Psoas muscle (tissue), 8 donors: ENCODE data around the gene GCK. TPM values are rescaled to one million over a fixed set of nuclear protein-coding genes. Genes with fewer than 3 reads are reported as not detected.

Experiments used
- ATAC-seq, 4 donors: fragments of 200-7000 bp; cut with Tn5 transposase; one replicate each; pipeline ENCODE4 v1.9.1; 2020; ENCODE audit warnings: moderate library complexity in 3 of 4, mild to moderate bottlenecking in 2 of 4
- DNase-seq, 2 donors: peaks; one replicate each; pipeline ENCODE4 v3.0.0-alpha.2; 2020
- H3K27ac ChIP-seq: fragments of 200-600 bp; one replicate; pipeline ENCODE4 v1.8.0; 2022
- H3K27me3 ChIP-seq, 3 donors: fragments of 200-600 bp in 1 of 3; one replicate each; pipeline versions ENCODE4 v1.6.1 to v1.8.0; 2013 to 2022; ENCODE audit warnings: low read length in 2 of 3, mild to moderate bottlenecking in 2 of 3, moderate library complexity in 1 of 3; ENCODE audit not compliant: insufficient read depth in 3 of 3
- H3K36me3 ChIP-seq, 2 donors: fragments of 200-600 bp in 1 of 2; one replicate each; pipeline versions ENCODE4 v1.6.1 to v1.8.0; 2013 to 2022; ENCODE audit warnings: low read depth in 1 of 2, mild to moderate bottlenecking in 1 of 2, moderate library complexity in 1 of 2; ENCODE audit not compliant: insufficient read depth in 1 of 2
- H3K4me1 ChIP-seq: fragments of 200-600 bp; one replicate; pipeline ENCODE4 v1.8.0; 2022
- H3K4me3 ChIP-seq: fragments of 200-600 bp; one replicate; pipeline ENCODE4 v1.8.0; 2022; ENCODE audit warnings: mild to moderate bottlenecking
- H3K9me3 ChIP-seq: fragments of 200-600 bp; one replicate; pipeline ENCODE4 v1.8.0; 2022
- CTCF ChIP-seq: fragments of 200-600 bp; IDR thresholded peaks from one replicate; pipeline ENCODE4 v1.8.0; 2022; ENCODE audit warnings: antibody characterized with exemption
- WGBS, 3 donors: extraction: QIAGEN DNeasy Blood & Tissue Kit; methylation state at CpG; one replicate each; pipeline versions ENCODE4 v1.1.6 to v1.1.7; 2013; 5-methylcytosine and 5-hydroxymethylcytosine counted together
- intact Hi-C, 2 donors: fragments of 100-400 bp; cut with DNase I; formaldehyde crosslinking; loops; one replicate each; pipeline versions ENCODE4 v1.11.0 to v1.14.2; 2022
- polyA plus RNA-seq, 3 donors: library from polyadenylated mRNA; stranded (reverse); fragments of 200-250 nt; gene quantifications; one replicate each; pipeline ENCODE4 v1.2.3, GENCODE V29; 2013
- total RNA-seq, 4 donors: library from RNA; stranded (reverse); fragmentation: NEBNext Ultra II Directional in 2 of 4; extraction: Animal tissue kit (Norgen Biotek cat#: 25700) in 2 of 4; gene quantifications; one replicate each; pipeline versions ENCODE4 v1.2.1 to v1.2.4, GENCODE V29; 2021 to 2023
- donor health status: healthy with polysubstance abuse.
- donor health status: DM: no; HTN: no; CAD: no; lungs with moderate emphysema.
- donor health status: Bipolar disorder and iron deficiency.
- donor health status: healthy.
- donor health status: DM: yes; HTN: yes; CAD: no.
- donor health status: DM: no; HTN: no; CAD: no.
- donor health status: DM: no; HTN: no; CAD: no.
- donor health status: DM: yes; HTN: yes; CAD: no.

GCK gene
- total and polyA plus RNA-seq, 7 donors: 0.07 to 0.11 (median 0.08) TPM; not detected in 4

- intact Hi-C loops: loop anchor here (5.0 kb wide), 2 partner anchors 33 to 38 kb away; partner anchors contain the start of gene POLM (in 1 of the 2)
- Histone ChIP-seq H3K27ac (no peak overlapping the region), H3K9me3 (no peaks in the 10 kb centered on the region), H3K36me3 (peaks cover 0 to 51% of the 10 kb centered on the region in 2 donors), H3K27me3 (no peaks in the 10 kb centered on the region), H3K4me3 (no peak overlapping the region), H3K4me1 (peaks cover 29% of the 10 kb centered on the region)
- 79 to 84% (median 82%) methylated on average over 6 of the region's 6 CpGs for WGBS, 3 donors
- TF ChIP-seq CTCF: no peak
- ATAC-seq: no peak
- DNase-seq: no peak
Measured at GRCh38 chr7:44120395-44120794, 68.8 kb downstream of the GCK start.

- no peaks in the 10 kb centered on the region for H3K9me3 ChIP-seq
- no peak overlapping the region for H3K27ac ChIP-seq
- no peak overlapping the region for H3K4me3 ChIP-seq
- H3K4me1 ChIP-seq: peaks cover 34% of the 10 kb centered on the region
- peaks cover 0 to 53% of the 10 kb centered on the region in 2 donors for H3K36me3 ChIP-seq
- H3K27me3 ChIP-seq: no peaks in the 10 kb centered on the region
- ATAC-seq (no peak), DNase-seq (peak in 1 of 2 donors; percentile 8)
- intact Hi-C loops: loop anchor here (5.0 kb wide), 2 partner anchors 33 to 38 kb away; partner anchors contain the start of gene POLM (in 1 of the 2)
- TF ChIP-seq CTCF: no peak
- 72 to 81% (median 73%) methylated on average over 8 of the region's 8 CpGs for WGBS, 3 donors
Measured at GRCh38 chr7:44119829-44120380, 69.3 kb downstream of the GCK start.

GRCh38 chr7:44117801-44118429 is 71.3 kb downstream of the GCK start:
- Histone ChIP-seq H3K27ac (no peak overlapping the region), H3K9me3 (no peaks in the 10 kb centered on the region), H3K4me3 (no peak overlapping the region), H3K4me1 (peaks cover 43% of the 10 kb centered on the region), H3K36me3 (peaks cover 0 to 61% of the 10 kb centered on the region in 2 donors), H3K27me3 (no peaks in the 10 kb centered on the region)
- TF ChIP-seq CTCF: no peak
- DNase-seq (peak in 1 of 2 donors; percentile 42), ATAC-seq (no peak)
- WGBS, 3 donors: 85 to 91% (median 87%) methylated on average over 12 to 13 of the region's 13 CpGs
- intact Hi-C loops: no loop called here

- Histone ChIP-seq H3K27me3 (no peaks in the 10 kb centered on the region), H3K4me3 (no peak overlapping the region), H3K9me3 (no peaks in the 10 kb centered on the region), H3K4me1 (peaks cover 34% of the 10 kb centered on the region), H3K36me3 (peaks cover 0 to 61% of the 10 kb centered on the region in 2 donors), H3K27ac (no peak overlapping the region)
- DNase-seq: peak in 1 of 2 donors; percentile 45
- no peak for TF ChIP-seq CTCF
- intact Hi-C loops: no loop called here
- no peak for ATAC-seq
- 85 to 89% (median 88%) methylated on average over 25 of the region's 25 CpGs for WGBS, 3 donors
Measured at GRCh38 chr7:44116789-44117666, 72.2 kb downstream of the GCK start.
